Tibial nerve (tissue), 4 donors: ENCODE results near the gene NDEL1.

Experiments used
- CTCF ChIP-seq, 5 experiments: fragments of 200-600 bp in 3 of 5; fragments of 450-650 bp in 2 of 5; sonication (generic) in 3 of 5; IDR thresholded peaks; one replicate each; pipeline ENCODE4 v1.5.1; 2016 to 2019; ENCODE audit warnings: antibody characterized with exemption in 5 of 5, mild to moderate bottlenecking in 3 of 5, moderate library complexity in 2 of 5
- EP300 ChIP-seq, 2 donors: sonication (generic); formaldehyde crosslinking; IDR thresholded peaks; one replicate each; pipeline ENCODE4 v1.6.1; 2017; ENCODE audit warnings: antibody characterized with exemption in 2 of 2, mild to moderate bottlenecking in 1 of 2
- POLR2A ChIP-seq, 2 donors: fragments of 450-650 bp; IDR thresholded peaks; one replicate each; pipeline ENCODE4 v1.6.1; 2017; ENCODE audit warnings: antibody characterized with exemption in 2 of 2, mild to moderate bottlenecking in 2 of 2, moderate library complexity in 2 of 2

GRCh38 chr17:8499614-8500013, 63.9 kb downstream of the NDEL1 start:
- no peak for TF ChIP-seq POLR2A (IDR thresholded peaks at IDR 0.05)
- TF ChIP-seq EP300 (IDR thresholded peaks at IDR 0.05), result no peak
- no peak for TF ChIP-seq CTCF (IDR thresholded peaks at IDR 0.05)
